Body of pancreas (tissue), 4 donors: ENCODE measurements around the gene CLEC16A.

ENCODE experiments used
- CTCF ChIP-seq, 7 experiments: fragments of 450-650 bp in 4 of 7; fragments of 200-600 bp in 3 of 7; sonication (generic) in 3 of 7; IDR thresholded peaks; one replicate each; pipeline ENCODE4 v1.5.1; 2016 to 2019; ENCODE audit warnings: antibody characterized with exemption in 7 of 7
- POLR2A ChIP-seq, 3 donors: fragments of 450-650 bp; IDR thresholded peaks; one replicate each; pipeline ENCODE4 v1.6.1; 2016; ENCODE audit warnings: antibody characterized with exemption in 3 of 3, mild to moderate bottlenecking in 2 of 3

- TF ChIP-seq POLR2A (IDR thresholded peaks at IDR 0.05) (no peak), CTCF (IDR thresholded peaks at IDR 0.05) (no peak)
Measured at GRCh38 chr16:11006656-11007055, 62.3 kb downstream of the CLEC16A start.
